ENCODE measurements around the gene FKBP1A.

FKBP1A gene

GRCh38 chr20:1392693-1393506, at the start of gene FKBP1A:
Gene FKBP1A (minus strand): TSS chr20:1393054. CDS start chr20:1392998, 56 bp downstream.
- no peak for TF ChIP-seq HDGF (IDR thresholded peaks at IDR 0.05; ENCODE audit: borderline replicate concordance)
- TF ChIP-seq NFRKB (IDR thresholded peaks at IDR 0.05) = no peak
- no peak for TF ChIP-seq L3MBTL2 (conservative IDR thresholded peaks at IDR 0.05)
- no peak for TF ChIP-seq FOXK2 (IDR thresholded peaks at IDR 0.05)
- TF ChIP-seq FOXA1 (IDR thresholded peaks at IDR 0.05) = no peak
- ChIA-PET POLR2A (interaction anchor here (0.7 to 2.1 kb wide), 5 partner anchors 10 to 66 kb away, joined by 3 to 14 read pairs (median 6); no protein-coding TSS in a partner anchor), CTCF (no interaction called here)
- DNase-seq (ENCODE audit: extremely low spot score) = peak; percentile 94

- DNase-seq (ENCODE audit: extremely low spot score) = no peak
- ChIA-PET POLR2A (no interaction called here), CTCF (no interaction called here)
- TF ChIP-seq ELF4 (IDR thresholded peaks at IDR 0.05) (no peak), L3MBTL2 (conservative IDR thresholded peaks at IDR 0.05) (no peak), ARNT (IDR thresholded peaks at IDR 0.05) (no peak), SUZ12 (IDR thresholded peaks at IDR 0.05) (no peak), ZNF384 (IDR thresholded peaks at IDR 0.05) (no peak), PKNOX1 (IDR thresholded peaks at IDR 0.05) (no peak), FOXA1 (IDR thresholded peaks at IDR 0.05) (no peak), SP1 (IDR thresholded peaks at IDR 0.05) (no peak), NFRKB (IDR thresholded peaks at IDR 0.05) (no peak), HDGF (IDR thresholded peaks at IDR 0.05; ENCODE audit: borderline replicate concordance) (no peak), FOXK2 (IDR thresholded peaks at IDR 0.05) (no peak), FOXM1 (IDR thresholded peaks at IDR 0.05; ENCODE audit: borderline replicate concordance) (no peak), BHLHE40 (IDR thresholded peaks at IDR 0.05; ENCODE audit: borderline replicate concordance) (no peak), CTBP1 (IDR thresholded peaks at IDR 0.05; ENCODE audit: borderline replicate concordance) (no peak), LEF1 (IDR thresholded peaks at IDR 0.05; ENCODE audit: borderline replicate concordance) (no peak), TARDBP (IDR thresholded peaks at IDR 0.05) (no peak)
Observed at GRCh38 chr20:1442304-1442703, 49.5 kb upstream of the FKBP1A start.

- POLR2A ChIA-PET = no interaction called here
- no peak for TF ChIP-seq FOXM1 (IDR thresholded peaks at IDR 0.05; ENCODE audit: borderline replicate concordance)
- DNase-seq (ENCODE audit: extremely low spot score) = no peak
- CTCF ChIA-PET = no interaction called here
Observed at GRCh38 chr20:1441133-1441532, 48.3 kb upstream of the FKBP1A start.

DNA sequence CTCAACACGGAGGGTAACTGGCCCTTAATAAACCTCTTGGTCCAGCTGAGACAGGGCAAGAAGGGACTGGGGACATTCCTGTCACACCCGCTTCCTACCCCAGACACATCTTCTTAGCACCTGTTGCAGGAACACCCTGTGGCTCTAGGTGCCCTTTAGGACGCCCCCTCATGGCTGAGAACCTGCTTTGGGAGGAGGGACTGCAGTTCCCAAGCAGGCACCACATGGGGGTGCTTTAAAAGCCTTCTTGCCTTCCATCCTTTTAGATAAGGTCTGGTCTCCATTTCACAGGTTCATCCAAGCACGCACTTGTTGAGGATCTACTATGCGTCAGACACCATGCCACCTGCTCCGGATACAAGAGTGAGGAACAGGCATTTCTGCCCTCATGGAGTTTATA, 47.2 kb upstream of the FKBP1A start:
- DNase-seq (ENCODE audit: extremely low spot score) = no peak
- TF ChIP-seq PKNOX1 (IDR thresholded peaks at IDR 0.05) = no peak
- no peak for TF ChIP-seq ZNF384 (IDR thresholded peaks at IDR 0.05)
- TF ChIP-seq ELF4 (IDR thresholded peaks at IDR 0.05) = no peak
- no peak for TF ChIP-seq LEF1 (IDR thresholded peaks at IDR 0.05; ENCODE audit: borderline replicate concordance)
- TF ChIP-seq FOXA1 (IDR thresholded peaks at IDR 0.05) = no peak
- TF ChIP-seq SP1 (IDR thresholded peaks at IDR 0.05) = no peak
- TF ChIP-seq L3MBTL2 (conservative IDR thresholded peaks at IDR 0.05) = no peak
- no peak for TF ChIP-seq CTBP1 (IDR thresholded peaks at IDR 0.05; ENCODE audit: borderline replicate concordance)
- no peak for TF ChIP-seq FOXK2 (IDR thresholded peaks at IDR 0.05)
- TF ChIP-seq FOXM1 (IDR thresholded peaks at IDR 0.05; ENCODE audit: borderline replicate concordance) = no peak
- TF ChIP-seq NFRKB (IDR thresholded peaks at IDR 0.05) = no peak
- TF ChIP-seq HDGF (IDR thresholded peaks at IDR 0.05; ENCODE audit: borderline replicate concordance) = no peak
- no peak for TF ChIP-seq TARDBP (IDR thresholded peaks at IDR 0.05)
- TF ChIP-seq SUZ12 (IDR thresholded peaks at IDR 0.05) = no peak
- CTCF ChIA-PET = no interaction called here
- POLR2A ChIA-PET = no interaction called here

GRCh38 chr20:1438361-1438760, 45.5 kb upstream of the FKBP1A start:
- no peak for DNase-seq (ENCODE audit: extremely low spot score)
- ChIA-PET CTCF (interaction anchor here (0.6 to 0.8 kb wide), 2 partner anchors 124 to 353 kb away, joined by 3 read pairs; no protein-coding TSS in a partner anchor), POLR2A (no interaction called here)
- no peak for TF ChIP-seq FOXA1 (IDR thresholded peaks at IDR 0.05)
- no peak for TF ChIP-seq FOXM1 (IDR thresholded peaks at IDR 0.05; ENCODE audit: borderline replicate concordance)
- no peak for TF ChIP-seq SUZ12 (IDR thresholded peaks at IDR 0.05)
- TF ChIP-seq TARDBP (IDR thresholded peaks at IDR 0.05) = no peak
- TF ChIP-seq BHLHE40 (IDR thresholded peaks at IDR 0.05; ENCODE audit: borderline replicate concordance) = no peak
- TF ChIP-seq L3MBTL2 (conservative IDR thresholded peaks at IDR 0.05) = no peak
- no peak for TF ChIP-seq SP1 (IDR thresholded peaks at IDR 0.05)
- TF ChIP-seq HDGF (IDR thresholded peaks at IDR 0.05; ENCODE audit: borderline replicate concordance) = no peak
- TF ChIP-seq ZNF384 (IDR thresholded peaks at IDR 0.05) = no peak

DNA sequence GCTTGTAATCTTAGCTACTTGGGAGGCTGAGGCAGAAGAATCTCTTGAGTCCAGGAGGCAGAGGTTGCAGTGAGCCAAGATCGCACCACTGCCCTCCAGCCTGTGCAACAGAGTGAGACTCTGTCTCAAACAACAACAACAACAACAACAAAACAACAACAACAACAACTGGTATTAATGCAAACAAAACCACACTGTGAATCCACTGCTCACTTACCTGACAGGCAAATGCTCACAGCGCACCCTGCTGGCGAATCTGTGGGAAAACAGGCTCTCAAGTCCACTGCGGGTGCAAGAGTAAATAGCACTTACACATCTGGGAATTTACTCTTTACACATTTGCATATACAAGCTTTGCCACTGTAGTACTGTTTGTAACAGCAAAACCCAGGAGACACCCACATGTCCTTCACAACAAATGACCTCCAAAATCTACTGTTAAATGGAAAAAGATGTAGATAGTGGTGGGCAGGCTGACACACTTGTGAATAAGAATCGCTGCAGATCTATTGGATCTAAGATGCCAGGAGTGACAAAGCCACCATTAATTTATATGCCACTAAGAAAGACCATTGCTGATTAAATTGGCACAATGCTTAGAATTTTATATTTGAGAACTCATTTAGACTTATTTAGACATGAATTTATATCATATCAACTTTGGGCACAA, 44.5 kb upstream of the FKBP1A start:
- POLR2A ChIA-PET = no interaction called here
- peak; percentile 76 for DNase-seq (ENCODE audit: extremely low spot score)
- TF ChIP-seq TARDBP (IDR thresholded peaks at IDR 0.05) (no peak), L3MBTL2 (conservative IDR thresholded peaks at IDR 0.05) (no peak)
- CTCF ChIA-PET = interaction anchor here (0.7 to 1.3 kb wide), 4 partner anchors 10 to 628 kb away, joined by 3 to 5 read pairs (median 4); no protein-coding TSS in a partner anchor

GRCh38 chr20:1436263-1436662, 43.4 kb upstream of the FKBP1A start:
- ChIA-PET CTCF (no interaction called here), POLR2A (no interaction called here)
- TF ChIP-seq PKNOX1 (IDR thresholded peaks at IDR 0.05) (no peak), BHLHE40 (IDR thresholded peaks at IDR 0.05; ENCODE audit: borderline replicate concordance) (no peak), LEF1 (IDR thresholded peaks at IDR 0.05; ENCODE audit: borderline replicate concordance) (no peak), FOXM1 (IDR thresholded peaks at IDR 0.05; ENCODE audit: borderline replicate concordance) (no peak), TARDBP (IDR thresholded peaks at IDR 0.05) (no peak), SUZ12 (IDR thresholded peaks at IDR 0.05) (no peak), ZNF384 (IDR thresholded peaks at IDR 0.05) (no peak), SP1 (IDR thresholded peaks at IDR 0.05) (no peak), FOXA1 (IDR thresholded peaks at IDR 0.05) (no peak), NFRKB (IDR thresholded peaks at IDR 0.05) (no peak), HDGF (IDR thresholded peaks at IDR 0.05; ENCODE audit: borderline replicate concordance) (no peak), FOXK2 (IDR thresholded peaks at IDR 0.05) (no peak)
- DNase-seq (ENCODE audit: extremely low spot score) = no peak
